Measurements from ENCODE around the gene TBC1D22A.
A peak's percentile ranks its signal among the peaks of the same experiment; 100 is the strongest.

The TBC1D22A gene

DNA sequence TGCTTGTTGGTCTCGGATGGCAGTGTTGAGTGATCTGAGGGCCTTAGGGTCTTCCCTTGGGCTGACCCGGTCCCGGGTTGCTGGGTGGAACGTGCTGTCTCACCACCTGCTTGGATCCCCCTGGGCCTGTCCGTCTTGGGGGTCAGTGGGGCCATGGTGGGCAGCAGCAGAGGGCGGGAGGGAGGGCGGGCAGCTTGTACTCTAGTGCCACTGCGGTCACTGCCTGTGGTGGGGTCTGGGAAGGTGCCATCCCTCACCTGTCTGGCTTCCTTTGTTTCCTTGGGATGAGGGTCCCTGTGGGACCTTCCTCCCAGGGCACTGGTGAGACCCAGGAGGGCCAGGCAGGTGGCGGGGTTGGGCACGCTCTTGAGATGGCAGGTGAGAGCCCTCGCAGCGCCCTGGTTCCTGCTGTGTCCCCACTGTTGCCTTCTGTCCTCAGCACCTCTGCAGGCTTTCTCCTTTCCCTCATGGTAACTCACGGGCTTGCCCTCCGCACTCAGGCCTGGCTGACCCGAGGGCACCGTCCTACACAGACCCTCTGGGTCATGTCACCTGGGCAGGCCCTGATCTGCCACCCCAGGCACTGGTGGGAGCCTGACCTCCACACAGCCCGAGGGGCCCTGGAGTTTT is 34.2 kb downstream of the TBC1D22A start:
- no peak for DNase-seq

DNA sequence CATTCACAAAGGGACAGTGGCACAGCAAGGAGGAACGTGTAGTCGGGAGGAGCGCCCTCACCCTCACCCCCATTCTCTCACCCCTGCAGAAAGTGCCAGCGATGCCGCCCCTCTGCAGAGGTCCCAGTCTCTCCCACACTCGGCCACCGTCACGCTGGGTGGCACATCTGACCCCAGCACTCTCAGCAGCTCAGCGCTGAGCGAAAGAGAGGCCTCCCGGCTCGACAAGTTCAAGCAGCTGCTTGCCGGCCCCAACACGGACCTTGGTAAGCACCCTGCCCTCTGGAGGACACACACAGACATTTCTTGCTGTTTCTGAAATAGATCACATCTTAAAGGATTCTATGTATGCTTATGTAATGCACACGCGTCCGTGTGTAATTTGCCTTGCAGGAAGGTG is 34.9 kb downstream of the TBC1D22A start:
- no peak for DNase-seq

DNA sequence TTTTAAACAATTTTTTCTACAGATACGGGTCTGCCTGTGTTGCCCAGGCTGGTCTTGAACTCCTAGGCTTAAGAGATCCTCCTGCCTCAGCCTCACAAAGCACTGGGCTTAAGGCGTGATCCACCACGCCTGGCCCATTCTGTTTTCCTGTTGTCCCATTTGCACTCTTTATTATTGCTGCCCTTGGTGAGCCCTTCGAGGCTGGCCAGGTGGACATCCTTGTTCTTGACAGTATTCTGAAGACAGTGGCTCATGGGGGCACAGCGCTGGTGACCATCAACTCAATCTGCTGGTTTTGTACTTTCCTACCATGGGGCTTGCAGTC is 35.6 kb downstream of the TBC1D22A start:
- DNase-seq: no peak

DNA sequence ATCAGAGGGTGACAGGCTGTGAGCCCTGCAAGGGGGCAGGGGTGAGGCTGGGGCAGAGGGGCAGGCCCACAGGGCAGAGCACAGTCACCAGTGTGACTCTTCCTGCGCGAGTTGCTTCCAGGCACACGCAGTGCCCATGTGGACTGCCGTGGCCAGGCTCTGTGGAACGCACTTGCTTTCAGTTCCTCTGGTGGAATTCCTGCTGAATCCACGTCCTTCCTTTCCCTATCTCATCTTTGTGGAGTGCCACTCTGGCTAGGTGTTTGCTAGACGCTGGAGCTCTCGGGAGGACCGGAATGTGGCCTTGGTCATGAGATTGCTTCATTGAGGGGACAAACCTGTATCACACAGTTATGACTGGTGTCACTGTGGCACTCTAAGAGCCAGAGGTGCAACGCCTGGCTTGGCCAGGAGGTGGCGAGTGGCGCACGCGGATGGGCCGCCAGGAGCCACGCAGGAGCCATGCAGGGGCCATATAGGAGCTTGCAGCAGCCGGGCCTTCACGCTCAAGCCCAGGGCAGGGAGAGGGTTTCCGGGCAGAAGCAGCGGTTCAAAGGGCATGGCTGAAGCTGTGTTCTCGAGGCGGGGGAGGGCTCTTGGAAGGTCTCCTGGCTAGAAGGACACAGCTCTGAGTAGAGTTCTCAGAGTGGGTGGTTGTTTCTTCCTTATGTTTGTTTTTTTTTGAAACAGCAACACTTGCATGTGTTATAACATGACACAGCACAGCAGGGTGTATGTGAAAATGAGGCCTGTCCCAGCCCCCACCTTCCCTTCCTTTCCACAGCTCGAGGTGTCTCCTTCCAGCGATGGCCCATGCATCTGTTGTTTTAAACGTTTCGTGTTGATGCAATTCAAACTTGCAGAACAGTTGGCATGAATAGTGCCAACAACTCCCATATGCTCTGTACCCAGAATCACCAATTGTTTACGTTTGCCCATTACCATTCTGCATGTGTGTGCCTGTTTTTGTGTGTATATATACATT is 36.2 kb downstream of the TBC1D22A start:
- DNase-seq: peak; percentile 18

DNA sequence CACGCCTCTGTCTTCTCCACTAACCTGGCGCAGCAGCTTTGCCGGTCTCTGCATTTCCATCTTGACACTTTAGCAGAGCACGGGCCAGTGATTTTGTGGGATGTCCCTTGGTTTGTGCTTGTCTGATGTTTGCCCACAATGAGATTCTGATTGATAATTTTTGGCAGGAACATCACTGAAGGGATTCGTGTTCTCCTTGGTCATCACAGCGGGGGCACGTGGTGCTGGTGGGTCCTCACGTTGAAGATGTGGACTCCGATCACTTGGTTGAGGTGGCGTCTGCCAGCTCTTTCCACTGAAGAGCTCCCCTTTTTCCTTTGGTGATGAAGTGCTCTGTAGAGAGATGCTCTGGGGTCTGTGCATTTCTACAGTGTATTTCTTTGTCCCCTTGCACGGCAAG is 37.2 kb downstream of the TBC1D22A start:
- DNase-seq: no peak

DNA sequence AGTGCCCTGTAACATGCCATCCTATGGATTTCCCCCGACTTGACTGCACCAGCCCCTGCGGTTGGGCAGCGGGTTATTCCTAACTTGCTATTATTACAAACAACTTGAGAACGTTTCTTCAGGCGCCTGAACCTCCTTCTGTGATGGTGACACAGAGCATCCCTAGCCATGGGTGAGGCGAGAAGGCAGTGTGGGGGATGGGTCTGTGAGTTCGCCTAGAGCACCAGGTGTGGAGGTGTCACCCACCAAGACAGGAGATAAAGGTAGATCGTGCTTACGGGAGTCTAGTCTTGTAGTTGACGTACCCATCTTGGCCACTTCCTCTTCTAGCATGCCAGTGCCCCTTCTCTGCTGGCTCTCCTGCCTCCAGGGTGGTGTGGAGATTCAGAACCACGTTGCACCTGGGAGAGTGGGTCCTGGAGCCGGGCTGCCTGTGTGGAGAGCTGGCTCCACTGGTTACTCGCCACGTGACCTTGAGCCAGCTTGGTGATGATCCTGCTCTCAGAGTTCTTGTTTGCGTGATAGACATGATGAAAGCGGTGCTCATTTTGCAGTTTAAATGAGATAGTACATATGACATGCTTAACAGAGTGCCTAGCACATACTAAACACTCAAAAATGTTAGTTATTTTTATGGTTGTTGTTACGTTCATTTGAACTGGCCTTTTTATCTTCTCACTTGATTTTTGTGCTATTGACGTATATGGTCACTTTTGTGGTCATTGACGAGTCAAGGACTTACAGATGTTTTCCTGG is 37.8 kb downstream of the TBC1D22A start:
- DNase-seq: no peak

DNA sequence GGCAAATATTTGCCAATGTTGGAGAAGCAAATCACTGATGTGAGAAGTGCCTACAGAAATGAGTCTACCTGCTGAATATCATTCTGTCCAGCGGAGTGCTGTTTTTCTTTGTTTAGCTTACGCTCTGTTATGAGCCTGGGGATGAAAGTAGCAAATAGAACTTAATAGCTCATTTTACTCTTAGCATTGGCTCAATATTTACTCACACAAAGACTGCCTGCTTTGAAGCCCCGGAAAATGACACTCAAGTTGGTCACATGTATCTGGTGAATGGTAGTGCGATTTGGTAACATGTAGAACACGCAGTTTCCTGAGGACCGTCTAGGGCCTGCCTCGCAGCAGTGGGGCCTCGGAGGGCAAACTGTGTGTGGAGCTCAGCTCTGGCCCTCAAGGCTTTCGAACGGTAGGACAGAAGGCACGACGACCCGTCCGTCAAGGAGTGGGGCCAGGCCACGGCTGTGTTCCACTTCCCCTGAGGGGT is 38.9 kb downstream of the TBC1D22A start:
- DNase-seq: peak; percentile 77

DNA sequence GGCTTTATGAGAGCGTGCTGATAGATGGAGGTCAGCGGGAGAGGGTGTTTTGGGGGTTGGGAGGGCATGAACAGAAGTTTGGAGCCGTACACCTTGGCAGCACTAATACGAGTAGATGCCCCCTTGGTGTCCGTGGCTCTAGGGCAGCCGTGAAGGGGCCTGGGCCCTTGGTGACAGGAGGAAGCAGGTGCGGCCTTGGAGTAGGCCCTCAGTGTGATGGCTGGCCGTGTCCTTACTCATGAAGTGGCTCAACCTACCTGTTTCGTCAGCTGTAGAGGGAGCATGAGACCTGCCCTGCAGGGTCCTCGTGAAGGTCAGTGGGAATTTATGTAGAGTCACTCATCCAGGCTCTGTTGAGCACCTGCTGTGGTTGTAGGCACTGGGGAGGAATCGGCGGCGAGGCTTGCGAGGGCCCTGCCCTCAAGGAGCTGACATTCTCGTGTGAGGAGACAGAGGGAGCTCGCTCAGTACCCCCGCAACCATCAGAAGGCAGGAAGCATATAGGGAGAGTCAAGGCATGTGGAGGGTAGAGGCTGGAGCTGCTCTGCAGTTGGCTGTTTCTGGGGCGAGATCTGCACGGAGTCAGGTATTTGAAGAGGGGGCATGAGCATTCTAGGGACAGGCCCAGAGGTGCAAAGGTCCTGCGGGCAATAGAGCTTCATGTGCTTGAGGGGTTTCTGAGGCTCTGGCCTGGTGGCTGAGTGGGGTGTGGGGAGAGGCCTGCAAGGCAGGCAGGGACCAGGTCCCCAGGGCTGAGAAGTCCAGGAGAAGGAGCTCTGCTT is 39.6 kb downstream of the TBC1D22A start:
- no peak for DNase-seq

DNA sequence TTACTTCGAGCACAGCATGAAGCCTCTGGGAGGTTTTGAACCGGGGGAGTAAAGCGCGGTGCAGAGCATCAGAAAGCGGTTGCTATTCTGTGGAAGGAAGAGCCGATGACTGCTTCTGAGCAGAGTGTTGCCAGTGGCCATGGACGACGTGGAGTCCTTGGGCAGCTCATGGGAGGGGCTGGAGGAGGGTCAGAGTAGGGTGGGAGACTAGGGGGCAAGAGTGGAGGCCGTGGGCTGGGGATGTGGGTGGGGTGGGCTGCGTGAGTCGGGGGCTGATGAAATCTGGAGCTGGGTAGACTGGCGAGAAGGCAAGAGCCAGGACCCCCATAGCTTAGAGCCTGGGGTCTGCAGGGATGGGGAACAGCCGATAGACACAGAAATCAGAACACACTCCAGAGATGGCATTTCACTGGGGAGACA is 40.2 kb downstream of the TBC1D22A start:
- no peak for DNase-seq

DNA sequence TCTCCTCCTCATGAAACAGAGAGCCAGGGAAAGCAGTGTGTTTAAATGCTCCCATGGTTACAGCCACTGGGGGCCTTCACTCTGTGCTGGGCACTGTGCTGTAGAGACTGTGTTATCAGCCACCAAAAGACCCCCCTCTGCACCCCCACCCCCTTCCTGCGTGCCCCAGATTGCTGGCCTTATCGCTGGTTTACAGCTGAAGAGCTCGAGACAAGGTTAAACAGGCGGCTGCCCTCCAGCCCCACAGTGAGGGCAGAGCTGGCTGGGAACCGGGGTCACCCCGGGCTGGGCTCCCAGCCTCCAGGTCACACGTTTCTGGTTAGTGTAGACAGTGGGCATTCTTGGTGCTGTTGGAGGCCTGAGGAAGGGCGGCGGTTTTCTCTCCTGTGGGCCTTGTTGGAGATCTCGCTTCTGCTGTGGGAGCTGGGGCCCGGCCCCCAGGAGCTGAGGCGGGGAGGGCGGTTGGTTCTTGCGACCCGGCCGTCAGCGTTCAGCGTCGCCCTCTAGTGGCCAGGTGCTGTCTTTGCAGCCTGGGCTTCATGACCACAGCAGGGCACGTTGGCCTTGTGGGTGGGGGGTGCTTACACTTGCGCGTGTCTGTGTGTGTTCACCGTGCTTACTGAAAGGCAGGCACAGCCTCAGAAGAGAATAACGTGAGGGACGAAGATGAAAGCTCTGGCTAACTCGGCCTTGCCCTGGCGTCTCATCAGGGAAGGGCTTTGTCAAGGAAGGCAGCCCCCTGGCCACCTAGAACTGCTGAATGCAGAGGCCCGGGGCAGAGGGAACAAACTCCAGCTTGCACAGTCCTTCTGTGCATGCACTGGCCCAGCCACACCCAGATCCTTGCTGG is 40.8 kb downstream of the TBC1D22A start:
- DNase-seq: peak; percentile 18

DNA sequence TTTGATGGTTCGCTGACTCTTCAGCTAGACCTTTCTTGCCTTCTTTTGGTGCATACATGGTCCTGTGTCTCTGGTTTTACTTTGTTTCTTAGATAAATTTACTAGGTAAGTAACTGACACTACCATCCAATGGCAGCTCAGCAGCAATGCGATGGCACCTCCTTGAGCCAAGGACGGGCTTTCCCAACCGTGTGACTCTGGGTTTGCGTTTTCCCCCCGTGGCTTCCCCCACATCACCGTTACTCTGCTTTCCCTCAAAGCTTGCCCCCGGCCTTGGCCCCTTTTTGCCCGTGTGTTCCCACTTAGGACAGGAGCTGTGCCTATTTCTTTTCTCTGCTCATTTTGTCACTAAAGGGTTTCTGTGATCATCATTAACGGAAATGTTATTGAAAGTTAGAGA is 41.5 kb downstream of the TBC1D22A start:
- DNase-seq: no peak

DNA sequence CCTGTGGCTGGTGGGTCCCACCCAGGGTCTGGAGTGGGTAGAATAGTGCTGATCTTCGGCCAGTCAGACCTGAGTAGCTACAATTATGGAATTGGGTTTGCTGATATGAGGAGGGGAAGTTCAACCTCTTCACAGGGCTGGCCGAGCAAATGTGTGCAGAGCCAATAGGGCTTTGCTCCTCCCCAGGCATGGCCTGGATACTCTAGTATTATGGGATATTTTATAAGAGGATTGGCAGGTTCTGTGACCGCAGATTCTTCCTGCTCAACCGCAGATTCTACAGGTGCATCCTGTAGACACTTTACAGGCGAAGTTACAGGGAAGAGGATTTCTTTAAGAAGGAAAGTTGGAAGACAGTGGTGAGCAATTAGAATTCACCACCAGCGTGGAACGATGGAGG is 44.3 kb downstream of the TBC1D22A start:
- no peak for DNase-seq

DNA sequence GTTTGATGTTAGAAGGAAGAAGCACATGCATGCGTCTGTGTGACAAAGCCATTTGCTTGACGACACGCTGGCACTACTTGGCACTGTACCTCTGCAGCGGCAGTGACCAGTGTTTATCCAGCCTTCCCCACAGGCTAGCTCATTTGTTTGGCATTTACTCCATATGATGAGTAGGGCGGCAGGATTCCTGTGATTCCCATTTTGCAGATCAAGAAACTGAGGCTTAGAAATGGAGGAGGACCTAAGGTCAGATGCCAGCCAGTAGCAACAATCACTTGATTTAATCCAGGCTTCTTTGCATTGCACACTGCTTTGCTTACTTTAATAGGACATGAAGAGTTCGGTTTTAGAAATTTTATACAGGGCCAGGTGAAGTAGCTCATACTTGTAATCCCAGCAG is 45.0 kb downstream of the TBC1D22A start:
- no peak for DNase-seq

DNA sequence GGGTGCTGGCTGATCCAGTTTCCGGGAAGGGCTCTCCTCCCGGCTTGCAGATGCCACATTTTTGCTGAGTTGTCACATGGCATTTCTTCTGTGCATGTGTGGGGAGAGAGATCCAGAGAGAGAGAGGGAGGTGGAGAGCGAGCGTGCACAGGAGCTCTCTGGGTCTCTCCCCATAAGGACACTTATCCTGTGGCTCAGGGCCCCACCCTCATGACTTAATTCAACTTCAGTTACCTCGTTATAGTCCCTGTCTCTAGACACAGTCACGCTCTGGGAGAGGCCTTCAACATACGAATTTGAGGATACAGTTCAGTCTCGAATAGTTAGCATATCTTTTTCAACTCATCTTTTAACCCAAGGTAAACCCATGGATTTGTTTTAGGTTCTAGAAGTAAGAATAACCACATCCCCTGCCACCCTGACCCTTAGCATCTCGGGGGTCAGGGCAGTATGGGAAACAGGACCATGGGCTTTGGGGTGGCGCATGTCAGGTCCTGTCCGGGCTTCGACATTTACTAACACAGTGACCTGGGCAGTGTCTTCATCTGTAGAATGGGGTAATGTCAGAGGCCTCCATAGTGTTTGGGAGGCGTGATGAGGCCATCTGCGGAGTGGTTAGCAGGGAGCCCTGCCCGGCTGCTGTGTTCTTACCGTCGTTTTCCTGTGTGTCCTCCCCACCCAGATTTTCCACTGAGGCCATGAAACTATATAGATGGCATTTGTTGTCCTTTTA is 46.9 kb downstream of the TBC1D22A start:
- no peak for DNase-seq

DNA sequence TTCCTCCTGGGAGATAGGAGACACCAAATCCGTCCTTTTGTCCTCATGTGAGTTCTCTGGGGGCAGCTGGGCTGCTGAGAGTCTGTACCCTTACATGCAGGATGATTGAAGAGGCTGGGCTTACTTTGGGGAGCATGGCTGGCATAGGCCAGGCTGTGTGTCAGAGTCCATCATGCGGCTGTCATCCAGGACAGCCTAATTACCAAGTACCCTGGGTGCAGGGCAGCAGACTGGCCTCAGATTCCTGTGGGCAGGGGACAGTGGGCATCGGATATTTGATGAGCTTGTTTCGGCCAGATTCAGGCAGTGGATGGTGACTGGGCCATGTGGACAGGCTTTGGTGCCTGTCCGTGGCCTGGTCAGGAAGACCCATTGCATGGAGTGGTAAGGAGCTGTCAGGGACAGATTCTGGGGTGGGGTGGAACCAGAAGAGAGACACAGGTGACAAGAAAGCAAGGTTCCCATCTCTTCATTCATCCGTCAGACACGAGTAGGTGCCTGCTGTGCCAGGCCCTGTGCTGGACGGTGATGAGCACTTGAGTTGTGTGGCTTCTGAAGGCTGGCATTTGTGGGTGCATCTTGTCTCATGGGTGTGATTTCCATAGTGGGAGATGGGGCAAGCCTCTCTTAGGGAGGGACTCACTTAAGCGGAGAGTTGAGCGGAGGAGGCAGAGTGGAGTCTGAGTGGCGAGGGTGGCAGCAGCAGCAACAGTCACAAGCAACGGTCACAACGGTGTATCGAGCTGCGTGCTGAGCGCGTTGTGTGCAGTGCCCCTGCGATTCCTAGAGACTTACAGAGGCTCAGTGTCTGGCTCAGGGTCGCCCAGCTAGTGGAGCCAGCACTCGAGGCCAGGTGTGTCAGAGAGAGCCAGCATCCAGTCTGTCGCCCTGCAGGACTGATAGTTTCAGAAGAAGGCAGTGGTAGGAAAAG is 48.7 kb downstream of the TBC1D22A start:
- no peak for DNase-seq

DNA sequence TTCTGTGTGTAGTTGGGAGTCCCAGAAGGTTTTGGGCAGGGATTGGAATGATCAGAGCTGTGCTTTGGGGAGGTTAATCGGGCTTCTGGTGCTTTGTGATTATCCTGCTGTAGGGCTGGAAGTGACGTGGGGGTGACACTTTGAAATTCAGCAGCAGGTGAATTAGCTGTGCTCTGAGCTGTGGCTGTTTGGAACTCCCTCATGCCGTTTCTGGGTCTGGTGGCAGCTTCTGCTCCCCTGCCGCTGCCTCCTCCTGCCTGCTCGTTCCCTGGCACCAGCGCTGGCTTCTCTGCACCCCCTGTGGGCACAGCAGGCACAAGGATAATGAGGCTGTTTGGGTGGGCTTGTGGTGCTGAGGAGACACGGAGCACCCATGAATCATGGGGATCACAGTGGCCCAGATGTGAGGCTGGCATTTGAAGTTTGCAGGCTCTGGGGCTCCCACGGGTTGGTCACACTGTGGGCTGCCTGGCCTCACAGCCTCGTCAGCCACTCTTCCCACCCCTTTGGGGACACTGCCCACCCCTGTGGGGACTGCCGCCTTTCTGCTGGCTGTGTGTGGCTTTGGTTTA is 49.7 kb downstream of the TBC1D22A start:
- no peak for DNase-seq

DNA sequence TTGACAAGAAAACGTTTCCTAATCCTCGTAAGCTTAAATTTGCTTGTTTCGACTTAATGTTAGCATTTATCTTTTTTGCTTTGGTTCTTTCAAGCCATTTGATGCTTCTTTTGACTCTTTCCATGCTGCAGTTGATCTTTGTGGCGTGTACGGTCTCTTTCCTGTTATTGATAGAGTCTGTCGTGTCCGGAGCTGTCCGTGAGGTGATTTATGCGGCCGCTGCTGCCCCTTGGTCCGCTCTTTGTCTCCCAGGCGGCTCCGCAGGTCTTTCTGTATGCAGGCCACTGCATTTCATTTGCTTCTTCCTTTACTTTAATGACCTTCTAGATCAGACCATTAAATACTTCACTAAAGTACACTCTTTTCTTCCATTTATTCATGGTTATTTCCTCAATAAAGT is 50.3 kb downstream of the TBC1D22A start:
- DNase-seq: no peak

DNA sequence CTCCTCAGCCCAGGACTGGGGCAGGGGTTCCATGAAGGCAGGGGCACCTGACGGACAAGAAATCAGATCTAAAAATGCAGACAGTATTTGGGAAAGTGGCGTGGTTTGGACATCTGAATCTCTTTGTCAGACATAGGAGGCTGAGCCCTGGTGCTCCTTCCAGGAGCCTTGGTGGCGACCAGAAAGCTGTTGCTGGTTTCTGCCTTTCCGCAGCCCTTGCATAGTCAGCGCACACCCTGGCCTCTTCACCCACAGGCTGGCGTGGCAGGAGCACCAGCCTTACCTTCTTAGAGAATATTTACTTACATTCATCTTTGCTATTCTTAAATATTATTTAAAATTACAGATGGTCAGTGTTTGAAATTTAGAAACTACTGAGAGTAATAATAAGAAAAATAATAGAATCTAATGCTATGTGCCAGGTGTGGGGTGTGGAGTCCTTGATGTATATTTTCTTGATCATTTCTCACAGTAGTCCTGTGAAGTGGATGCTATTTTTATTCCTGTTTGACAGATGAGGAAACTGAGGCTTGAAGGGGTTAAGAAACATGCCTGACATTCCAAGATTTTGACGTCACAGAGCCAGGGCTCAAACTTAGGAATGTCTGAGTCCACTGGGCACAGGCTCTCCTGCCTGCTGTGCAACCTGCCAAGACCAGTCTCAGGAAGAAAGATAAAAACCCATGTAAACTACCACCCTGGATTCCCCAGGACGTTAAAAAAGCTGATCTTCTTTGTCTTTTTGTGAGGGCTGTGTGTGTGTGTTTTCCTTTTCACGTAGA is 51.6 kb downstream of the TBC1D22A start:
- DNase-seq: no peak

DNA sequence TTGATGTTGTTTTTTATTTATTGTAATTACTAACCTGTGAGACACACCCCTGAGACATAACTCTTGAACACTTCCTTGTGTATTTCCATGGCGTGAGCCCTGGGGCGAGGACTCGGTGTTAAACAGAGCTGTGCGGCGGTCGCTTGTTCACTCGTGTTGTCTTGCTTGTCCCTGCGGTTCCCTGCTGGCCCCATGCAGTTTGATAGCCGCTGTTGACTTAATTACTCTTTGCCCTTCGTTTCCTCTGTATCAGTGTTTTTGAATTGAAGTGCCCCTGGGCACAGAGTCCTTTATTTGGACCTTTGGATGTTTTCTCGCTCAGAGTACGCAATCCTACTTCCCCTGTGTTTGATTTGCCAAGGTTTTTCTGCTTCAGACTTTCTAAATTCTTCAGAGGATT is 52.7 kb downstream of the TBC1D22A start:
- DNase-seq: no peak

All from NCI-H748 treated with DMSO at 0.1 percent for 48 hours (cell line).